ENCODE measurements around the gene FAM3A. TPM values are rescaled to one million over a fixed set of nuclear protein-coding genes. Genes with fewer than 3 reads are reported as not detected.

The FAM3A gene
- total and polyA plus RNA-seq, 2 of the 8 experiments (the other 6 are each of a cell fraction or from before 2014, with no cell fraction given) = 16.2 to 18.6 TPM

DNA sequence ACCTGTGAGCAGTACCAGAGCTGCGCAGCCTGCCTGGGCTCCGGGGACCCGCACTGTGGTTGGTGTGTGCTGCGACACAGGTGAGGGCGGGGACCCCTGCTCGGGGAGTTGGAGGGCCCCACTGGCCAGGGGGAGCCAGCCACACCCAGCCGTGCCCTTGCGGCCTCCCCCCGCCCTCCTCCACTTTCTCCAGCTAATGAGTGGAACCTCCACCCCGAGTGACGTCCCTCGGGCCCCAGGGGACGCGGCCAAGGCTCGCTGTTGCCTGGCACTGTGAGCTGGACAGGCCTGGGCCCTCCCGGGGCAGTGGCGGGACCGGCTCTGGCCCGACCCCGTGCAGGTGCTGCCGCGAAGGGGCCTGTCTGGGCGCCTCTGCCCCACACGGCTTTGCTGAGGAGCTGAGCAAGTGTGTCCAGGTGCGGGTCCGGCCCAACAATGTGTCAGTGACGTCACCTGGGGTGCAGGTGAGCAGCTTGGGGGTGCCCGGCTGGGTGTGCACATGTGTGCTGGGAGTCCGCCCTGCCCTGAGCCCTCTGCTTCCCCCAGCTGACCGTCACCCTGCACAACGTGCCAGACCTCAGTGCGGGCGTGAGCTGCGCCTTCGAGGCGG is 52.3 kb downstream of the FAM3A start:
- H4K20me1 ChIP-seq (replicated peaks in 1 of 2; ENCODE audit: control insufficient read depth in 1 of 2, insufficient read depth in 2 of 2, low read length in 2 of 2) = no peaks in the 10 kb centered on the region
- CTCF ChIA-PET (ENCODE audit: partially characterized antibody) = interaction anchor here (0.9 to 1.4 kb wide), 2 partner anchors 9 to 15 kb away, joined by 3 read pairs; no protein-coding TSS in a partner anchor
- no peak overlapping the region for H4K5ac ChIP-seq (ENCODE audit: insufficient read length, low read depth, low read length)
- no peak overlapping the region for H2BK120ac ChIP-seq (replicated peaks; ENCODE audit: low read depth, low read length)
- no peak overlapping the region for H3K4ac ChIP-seq (replicated peaks; ENCODE audit: insufficient read length, low read depth, low read length)
- H4K91ac ChIP-seq (replicated peaks; ENCODE audit: insufficient read length, low read length) = no peak overlapping the region
- DNase-seq (ENCODE audit: low read depth in 1 of 2, low spot score in 2 of 2) (no peak), FAIRE-seq (no peak)
- no peak overlapping the region for H3K23ac ChIP-seq (ENCODE audit: insufficient read length)
- no peak overlapping the region for H3K14ac ChIP-seq (ENCODE audit: insufficient read length)
- H2BK5ac ChIP-seq (ENCODE audit: low read depth, low read length) = no peak overlapping the region
- H3K79me1 ChIP-seq (ENCODE audit: low read depth, low read length) = no peaks in the 10 kb centered on the region
- H4K8ac ChIP-seq (ENCODE audit: extremely low read depth, insufficient read depth, low read length) = no peak overlapping the region
- H3K9ac ChIP-seq (replicated peaks in 1 of 4; ENCODE audit: extremely low read depth in 1 of 4, low read depth in 3 of 4, low read length in 3 of 4) = no peak overlapping the region
- H2BK12ac ChIP-seq (ENCODE audit: low read depth, low read length) = no peak overlapping the region
- no peaks in the 10 kb centered on the region for H3K23me2 ChIP-seq (ENCODE audit: low read depth, low read length)
- H3K79me2 ChIP-seq (ENCODE audit: control insufficient read depth in 1 of 2, insufficient read depth in 2 of 2, low read length in 2 of 2) = no peaks in the 10 kb centered on the region
- no peak overlapping the region for H3K4me3 ChIP-seq (ENCODE audit: extremely low read depth in 1 of 4, insufficient read depth in 2 of 4, low read depth in 3 of 4, low read length in 4 of 4)
- H2AK5ac ChIP-seq (ENCODE audit: low read depth, low read length) = no peak overlapping the region
- WGBS, 2 experiments (ENCODE audit: extremely low coverage in 1 of 2, insufficient coverage in 1 of 2, insufficient read length in 1 of 2, insufficient replicate concordance in 2 of 2, low coverage in 1 of 2, low lambda C conversion rate in 2 of 2, missing lambda C conversion rate in 1 of 2) = 100% methylated on average over 4 of the region's 36 CpGs; no CpG with 5 or more reads in 1 of the 2 experiments
- POLR2A ChIA-PET (ENCODE audit: partially characterized antibody) = interaction anchor here (0.6 to 1.5 kb wide), 5 partner anchors 10 to 115 kb away, joined by 3 to 4 read pairs (median 3); no protein-coding TSS in a partner anchor
- no peak overlapping the region for H2AFZ ChIP-seq (ENCODE audit: low read length)
- no peaks in the 10 kb centered on the region for H3K27me3 ChIP-seq (replicated peaks in 1 of 4; ENCODE audit: control insufficient read depth in 3 of 4, extremely low read depth in 1 of 4, insufficient read depth in 3 of 4, low read length in 3 of 4)
- no peak overlapping the region for H2BK15ac ChIP-seq (ENCODE audit: low read length)
- no peak overlapping the region for H2BK20ac ChIP-seq (ENCODE audit: low read length)
- no peaks in the 10 kb centered on the region for H3K9me3 ChIP-seq (ENCODE audit: insufficient read depth in 2 of 2, low read depth in 1 of 2, low read length in 1 of 2)
- H3K27ac ChIP-seq (ENCODE audit: low read depth, low read length) = no peak overlapping the region
- H3K36me3 ChIP-seq (ENCODE audit: control insufficient read depth in 2 of 4, insufficient read depth in 4 of 4, low read length in 3 of 4) = peaks cover 0 to 23% (median 3%) of the 10 kb centered on the region in 4 experiments; a peak in 6 of 8 replicates
- no peak overlapping the region for H3K18ac ChIP-seq (ENCODE audit: extremely low read depth, low read length)
- no peak overlapping the region for H3K4me2 ChIP-seq (ENCODE audit: insufficient read depth in 1 of 2, low read depth in 2 of 2, low read length in 2 of 2)
- H3K56ac ChIP-seq (replicated peaks; ENCODE audit: insufficient read length, low read depth, low read length) = no peak overlapping the region
- H3K4me1 ChIP-seq (replicated peaks in 1 of 4; ENCODE audit: control insufficient read depth in 3 of 4, insufficient read depth in 4 of 4, low read length in 3 of 4) = peaks cover 0 to under 1% (median 0%) of the 10 kb centered on the region in 4 experiments; a peak in 2 of 7 replicates
- TF ChIP-seq ZNF274 (IDR thresholded peaks at IDR 0.05; ENCODE audit: borderline replicate concordance, extremely low read depth, low read length) (no peak), TEAD4 (IDR thresholded peaks at IDR 0.05; ENCODE audit: low read depth, low read length) (no peak), SP2 (IDR thresholded peaks at IDR 0.05; ENCODE audit: low read length) (no peak), EP300 (IDR thresholded peaks at IDR 0.05; ENCODE audit: borderline replicate concordance in 1 of 2, low read depth in 2 of 2, low read length in 2 of 2) (no peak), HDAC6 (IDR thresholded peaks at IDR 0.05; ENCODE audit: low read depth, low read length) (no peak), FOSL1 (IDR thresholded peaks at IDR 0.05; ENCODE audit: insufficient read depth, low read depth, low read length) (no peak), RNF2 (IDR thresholded peaks at IDR 0.05; ENCODE audit: borderline replicate concordance, low read depth, low read length, missing control alignments, poor library complexity, severe bottlenecking) (no peak), POLR2A (IDR thresholded peaks at IDR 0.05; ENCODE audit: control extremely low read depth in 1 of 2, low read depth in 2 of 2, low read length in 2 of 2) (no peak), KDM1A (IDR thresholded peaks at IDR 0.05; ENCODE audit: borderline replicate concordance, low read length) (no peak), NANOG (IDR thresholded peaks at IDR 0.05; ENCODE audit: insufficient read depth, low read depth, low read length, poor library complexity, severe bottlenecking) (no peak), BRCA1 (IDR thresholded peaks at IDR 0.05; ENCODE audit: low read depth, low read length) (no peak)
- TF ChIP-seq, protein P1, sequence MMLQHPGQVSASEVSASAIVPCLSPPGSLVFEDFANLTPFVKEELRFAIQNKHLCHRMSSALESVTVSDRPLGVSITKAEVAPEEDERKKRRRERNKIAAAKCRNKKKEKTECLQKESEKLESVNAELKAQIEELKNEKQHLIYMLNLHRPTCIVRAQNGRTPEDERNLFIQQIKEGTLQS (IDR thresholded peaks at IDR 0.05; ENCODE audit: insufficient read depth, low read depth, low read length) = no peak

Data from H1 (cell line).